Right cardiac atrium (tissue), 5 donors: ENCODE measurements around the gene HDAC6. TPM values are rescaled to one million over a fixed set of nuclear protein-coding genes. Genes with fewer than 3 reads are reported as not detected.
"Not testable (repeated sequence)": the region's sequence is repeated elsewhere in the genome, so short reads cannot be mapped to it uniquely, and the experiment has no call there.

ENCODE experiments used
- ATAC-seq, 2 donors: fragments of 200-7000 bp; cut with Tn5 transposase; one replicate each; pipeline versions ENCODE4 v1.8.0 to v1.9.1; 2020; ENCODE audit warnings: moderate library complexity in 2 of 2, mild to moderate bottlenecking in 1 of 2
- DNase-seq, 3 donors: peaks; one replicate each; pipeline ENCODE4 v3.0.0-alpha.2; 2020
- H3K27ac ChIP-seq: one replicate; pipeline ENCODE4 v1.5.1; 2013; ENCODE audit warnings: mild to moderate bottlenecking, low read length, control low read depth, moderate library complexity
- H3K27me3 ChIP-seq: one replicate; pipeline ENCODE4 v1.6.1; 2013; ENCODE audit not compliant: control insufficient read depth, insufficient read depth
- H3K4me1 ChIP-seq: one replicate; pipeline ENCODE4 v1.6.1; 2013; ENCODE audit warnings: low read length; ENCODE audit not compliant: control insufficient read depth, insufficient read depth
- H3K4me3 ChIP-seq: one replicate; pipeline ENCODE4 v1.5.1; 2013; ENCODE audit warnings: low read length, control low read depth
- H3K9me3 ChIP-seq: one replicate; pipeline ENCODE4 v1.6.1; 2013; ENCODE audit warnings: low read length; ENCODE audit not compliant: control insufficient read depth
- WGBS: extraction: QIAGEN DNeasy Blood & Tissue Kit; methylation state at CpG from one replicate; pipeline ENCODE4 v1.1.7; 2013; 5-methylcytosine and 5-hydroxymethylcytosine counted together
- intact Hi-C, 4 donors: fragments of 100-400 bp; cut with DNase I; formaldehyde crosslinking; loops; one replicate each; pipeline versions ENCODE4 v1.11.0 to v1.14.0; 2022 to 2023
- polyA plus RNA-seq: library from polyadenylated mRNA; stranded (reverse); fragments of 200-250 nt; gene quantifications from one replicate; pipeline ENCODE4 v1.2.3, GENCODE V29; 2013
- total RNA-seq, 4 donors: library from RNA; stranded (reverse); fragmentation: NEBNext Ultra II Directional; extraction: Animal tissue kit (Norgen Biotek cat#: 25700); gene quantifications; one replicate each; pipeline ENCODE4 v1.2.1, GENCODE V29; 2021
- donor health status: healthy with polysubstance abuse.
- donor health status: DM: no; HTN: yes; CAD: no.
- donor health status: DM: no; HTN: no; CAD: no.
- donor health status: DM: no; HTN: yes; CAD: no; lungs with severe emphysema.
- donor health status: DM: yes; HTN: yes; CAD: no.

HDAC6 gene
- total and polyA plus RNA-seq, 5 donors, result 41.5 to 56.7 (median 45.6) TPM

DNA sequence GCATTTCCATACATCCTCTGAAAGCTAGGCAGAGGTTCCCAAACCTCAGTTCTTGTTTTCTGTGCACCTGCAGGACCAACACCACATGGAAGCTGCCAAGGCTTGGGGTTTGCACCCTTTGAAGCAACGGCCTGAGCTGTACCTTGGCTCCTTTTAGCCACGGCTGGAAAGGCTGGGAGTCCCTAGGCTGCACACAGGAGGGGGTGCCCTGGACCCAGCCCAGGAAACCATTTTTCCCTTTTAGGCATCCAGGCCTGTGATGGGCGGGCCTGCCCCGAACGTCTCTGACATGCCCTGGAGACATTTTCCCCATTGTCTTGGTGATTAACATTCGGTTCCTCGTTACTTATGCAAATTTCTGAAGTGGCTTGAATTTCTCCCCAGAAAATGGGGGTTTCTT is 51.0 kb downstream of the HDAC6 start:
- H3K27ac ChIP-seq, result no peak overlapping the region
- no peaks in the 10 kb centered on the region for H3K9me3 ChIP-seq
- 78% methylated on average over 7 of the region's 7 CpGs for WGBS
- intact Hi-C loops, result no loop called here
- DNase-seq (no peak), ATAC-seq (no peak)
- H3K4me1 ChIP-seq, result no peaks in the 10 kb centered on the region
- no peaks in the 10 kb centered on the region for H3K27me3 ChIP-seq
- H3K4me3 ChIP-seq, result no peak overlapping the region

DNA sequence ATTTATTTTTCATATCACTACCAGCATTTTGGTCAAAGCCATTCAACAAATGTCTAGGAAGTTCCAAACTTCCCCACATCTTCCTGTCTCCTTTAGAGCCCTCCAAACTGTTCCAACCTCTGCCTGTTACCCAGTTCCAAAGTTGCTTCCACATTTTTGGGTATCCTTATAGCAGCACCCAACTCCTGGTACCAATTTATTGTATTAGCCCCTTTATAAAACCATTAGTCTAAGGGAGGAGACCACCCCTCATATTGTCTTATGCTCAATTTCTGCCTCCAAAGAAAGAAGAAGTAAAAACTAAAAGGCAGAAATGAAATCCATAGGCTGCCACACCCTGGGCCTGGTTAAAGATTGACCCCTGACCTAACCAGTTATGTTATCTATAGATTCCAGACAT is 51.6 kb downstream of the HDAC6 start:
- DNase-seq, H3K9me3 ChIP-seq, ATAC-seq, H3K27me3 ChIP-seq, H3K27ac ChIP-seq, H3K4me1 ChIP-seq, H3K4me3 ChIP-seq, intact Hi-C loops: not testable (repeated sequence)

DNA sequence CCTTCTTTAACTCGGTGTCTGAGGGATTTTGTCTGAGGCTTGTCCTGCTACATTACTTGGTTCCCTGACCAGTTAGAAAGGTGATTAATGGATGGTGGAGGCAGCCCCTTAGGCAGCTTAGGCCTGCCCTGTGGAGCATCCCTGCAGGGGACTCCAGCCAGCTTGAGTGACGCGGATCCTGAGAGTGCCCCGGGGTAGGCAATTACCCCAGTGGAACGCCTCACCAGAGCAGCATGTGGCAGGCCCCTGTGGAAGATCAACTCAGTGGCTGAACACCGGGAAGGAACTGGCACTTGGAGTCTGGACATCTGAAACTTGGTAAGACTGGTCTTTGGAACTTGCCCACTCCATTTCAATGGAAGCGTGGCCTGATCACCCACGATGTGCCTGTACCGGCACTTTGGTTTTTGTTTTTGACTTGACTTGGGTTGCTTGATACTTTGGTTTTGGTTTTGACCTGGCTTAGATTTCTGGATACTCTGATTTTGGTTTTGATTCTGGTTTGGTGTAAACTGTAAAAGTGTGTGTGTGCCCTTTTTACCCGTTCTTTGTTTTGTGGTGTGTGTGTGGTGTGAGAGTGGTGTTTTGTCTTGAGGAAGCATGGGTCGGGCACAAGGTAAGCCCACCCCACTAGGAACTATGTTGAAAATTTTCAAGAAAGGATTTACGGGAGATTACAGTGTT is 52.4 kb downstream of the HDAC6 start:
- WGBS, result 85% methylated on average over 12 of the region's 12 CpGs
- H3K27me3 ChIP-seq, H3K9me3 ChIP-seq, H3K27ac ChIP-seq, intact Hi-C loops, H3K4me1 ChIP-seq, H3K4me3 ChIP-seq, ATAC-seq, DNase-seq: not testable (repeated sequence)

DNA sequence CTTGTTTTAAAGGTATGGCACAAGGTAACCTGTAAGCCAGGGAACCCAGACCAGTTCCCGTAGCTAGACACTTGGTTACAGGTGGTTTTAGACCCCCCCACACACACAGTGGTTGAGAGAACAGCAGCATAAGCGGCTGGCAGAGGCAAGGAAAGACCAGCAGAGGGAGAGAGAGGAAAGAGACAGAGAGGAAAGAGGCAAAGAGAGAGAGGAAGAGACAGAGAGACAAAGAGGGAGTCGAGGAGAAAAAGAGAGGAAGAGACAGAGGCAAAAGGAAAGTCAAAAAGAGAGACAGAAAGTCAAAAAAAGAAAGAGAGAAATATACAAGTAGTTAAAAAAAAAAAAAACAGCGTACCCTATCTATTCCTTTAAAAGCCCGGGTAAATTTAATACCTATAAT is 53.0 kb downstream of the HDAC6 start:
- no peaks in the 10 kb centered on the region for H3K4me1 ChIP-seq
- no peak overlapping the region for H3K4me3 ChIP-seq
- H3K9me3 ChIP-seq, result no peaks in the 10 kb centered on the region
- WGBS, result 43% methylated on average over 5 of the region's 5 CpGs
- DNase-seq (no peak), ATAC-seq (no peak)
- no peak overlapping the region for H3K27ac ChIP-seq
- no peaks in the 10 kb centered on the region for H3K27me3 ChIP-seq
- intact Hi-C loops, result no loop called here

DNA sequence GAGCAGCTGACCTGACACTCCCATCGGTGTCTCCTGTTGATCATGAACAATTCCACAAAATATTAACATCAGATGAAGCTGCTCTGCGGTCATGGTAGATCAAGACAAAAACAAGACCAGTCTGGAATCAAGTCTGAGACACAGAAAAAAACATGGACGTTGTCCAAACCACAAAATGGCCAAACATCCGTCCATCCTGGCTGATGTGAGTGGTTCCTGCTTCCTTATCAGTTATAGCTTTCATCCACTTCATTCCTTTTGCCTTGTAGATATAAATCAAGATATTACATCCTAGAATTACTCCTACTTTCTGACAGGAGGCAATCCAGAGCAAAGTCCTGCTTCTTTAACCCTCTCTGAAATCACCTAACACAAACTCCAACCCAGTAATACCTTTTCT is 62.3 kb downstream of the HDAC6 start:
- DNase-seq, result no peak
- no peaks in the 10 kb centered on the region for H3K27me3 ChIP-seq
- no peak overlapping the region for H3K4me3 ChIP-seq
- H3K4me1 ChIP-seq, result no peaks in the 10 kb centered on the region
- intact Hi-C loops, result no loop called here
- ATAC-seq, result no peak
- H3K9me3 ChIP-seq, result no peaks in the 10 kb centered on the region
- no peak overlapping the region for H3K27ac ChIP-seq
- whole genome bisulfite sequencing, result 39% methylated on average over 4 of the region's 4 CpGs

DNA sequence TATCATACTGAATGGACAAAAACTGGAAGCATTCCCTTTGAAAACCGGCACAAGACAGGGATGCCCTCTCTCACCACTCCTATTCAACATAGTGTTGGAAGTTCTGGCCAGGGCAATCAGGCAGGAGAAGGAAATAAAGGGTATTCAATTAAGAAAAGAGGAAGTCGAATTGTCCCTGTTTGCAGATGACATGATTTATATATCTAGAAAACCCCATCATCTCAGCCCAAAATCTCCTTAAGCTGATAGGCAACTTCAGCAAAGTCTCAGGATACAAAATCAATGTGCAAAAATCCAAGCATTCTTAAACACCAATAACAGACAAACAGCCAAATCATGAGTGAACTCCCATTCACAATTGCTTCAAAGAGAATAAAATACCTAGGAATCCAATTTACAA is 70.2 kb downstream of the HDAC6 start:
- 50% methylated on average over 1 of the region's 2 CpGs for WGBS
- H3K4me1 ChIP-seq, ATAC-seq, H3K27me3 ChIP-seq, DNase-seq, intact Hi-C loops, H3K4me3 ChIP-seq, H3K9me3 ChIP-seq, H3K27ac ChIP-seq: not testable (repeated sequence)

Other genes starting within 250 kb of the HDAC6 start
- gene RBM3, start 227.6 kb upstream of the HDAC6 start, total RNA-seq, result 100 to 1,000 TPM; 100 to 221 (median 129) TPM
- gene RBM3, start 227.6 kb upstream of the HDAC6 start, polyA plus RNA-seq, result 71.4 TPM
- gene WDR13, start 204.6 kb upstream of the HDAC6 start, total RNA-seq, result 100 to 1,000 TPM; 162 to 184 (median 166) TPM
- 173 TPM for gene WDR13, start 204.6 kb upstream of the HDAC6 start, polyA plus RNA-seq
- gene WAS, start 118.3 kb upstream of the HDAC6 start, total RNA-seq, result 1 to 10 TPM; 3.0 to 6.2 (median 4.0) TPM
- gene WAS, start 118.3 kb upstream of the HDAC6 start, polyA plus RNA-seq, result 1.5 TPM
- 1 to 10 TPM; 3.1 to 7.2 (median 3.9) TPM for gene SUV39H1, start 105.3 kb upstream of the HDAC6 start, total RNA-seq
- gene SUV39H1, start 105.3 kb upstream of the HDAC6 start, polyA plus RNA-seq, result 3.3 TPM
- gene GLOD5, start 40.3 kb upstream of the HDAC6 start, total RNA-seq, result not detected
- gene GLOD5, start 40.3 kb upstream of the HDAC6 start, polyA plus RNA-seq, result not detected
- gene GATA1, start 15.5 kb upstream of the HDAC6 start, total RNA-seq, result not detected
- not detected for gene GATA1, start 15.5 kb upstream of the HDAC6 start, polyA plus RNA-seq
- not detected for gene ERAS, start 24.4 kb downstream of the HDAC6 start, total RNA-seq
- gene ERAS, start 24.4 kb downstream of the HDAC6 start, polyA plus RNA-seq, result not detected
- gene PCSK1N, start 33.5 kb downstream of the HDAC6 start, total RNA-seq, result 1 to 10 TPM; 1.6 to 8.3 (median 4.9) TPM
- 9.6 TPM for gene PCSK1N, start 33.5 kb downstream of the HDAC6 start, polyA plus RNA-seq
- 10 to 100 TPM; 45.3 to 68.2 (median 59.7) TPM for gene TIMM17B, start 95.7 kb downstream of the HDAC6 start, total RNA-seq
- 74.4 TPM for gene TIMM17B, start 95.7 kb downstream of the HDAC6 start, polyA plus RNA-seq
- gene PQBP1, start 95.9 kb downstream of the HDAC6 start, total RNA-seq, result 10 to 100 TPM; 59.8 to 72.6 (median 69.8) TPM
- 78.6 TPM for gene PQBP1, start 95.9 kb downstream of the HDAC6 start, polyA plus RNA-seq
- gene SLC35A2, start 109.6 kb downstream of the HDAC6 start, total RNA-seq, result 10 to 100 TPM in 3 of 4 donors, 1 to 10 TPM in 1; 9.9 to 16.7 (median 13.2) TPM
- gene SLC35A2, start 109.6 kb downstream of the HDAC6 start, polyA plus RNA-seq, result 10.4 TPM
- 1 to 10 TPM; 3.6 to 6.6 (median 5.7) TPM for gene PIM2, start 117.0 kb downstream of the HDAC6 start, total RNA-seq
- 4.3 TPM for gene PIM2, start 117.0 kb downstream of the HDAC6 start, polyA plus RNA-seq
- gene OTUD5, start 155.5 kb downstream of the HDAC6 start, total RNA-seq, result 10 to 100 TPM; 22.7 to 27.3 (median 24.9) TPM
- 19.9 TPM for gene OTUD5, start 155.5 kb downstream of the HDAC6 start, polyA plus RNA-seq
- gene KCND1, start 169.8 kb downstream of the HDAC6 start, total RNA-seq, result 1 to 10 TPM; 1.3 to 1.6 (median 1.5) TPM
- 0.97 TPM for gene KCND1, start 169.8 kb downstream of the HDAC6 start, polyA plus RNA-seq
- gene GRIPAP1, start 200.2 kb downstream of the HDAC6 start, total RNA-seq, result 10 to 100 TPM; 24.0 to 34.1 (median 27.8) TPM
- gene GRIPAP1, start 200.2 kb downstream of the HDAC6 start, polyA plus RNA-seq, result 20.6 TPM
- gene TFE3, start 241.3 kb downstream of the HDAC6 start, total RNA-seq, result 10 to 100 TPM; 26.4 to 37.8 (median 28.3) TPM
- 21.4 TPM for gene TFE3, start 241.3 kb downstream of the HDAC6 start, polyA plus RNA-seq